Stomach (tissue), 9 donors: ENCODE data around the gene UGT1A1. TPM values are rescaled to one million over a fixed set of nuclear protein-coding genes. Genes with fewer than 3 reads are reported as not detected.

Experiments used
- DNase-seq, 2 donors: peaks; one replicate each; pipeline versions ENCODE4 v3.0.0 to v3.0.0-alpha.2; 2013 to 2019
- H3K27ac ChIP-seq, 5 donors: fragments of 200-600 bp in 4 of 5; sonication (generic) in 4 of 5; one replicate each; pipeline ENCODE4 v1.5.1; 2013 to 2019; ENCODE audit warnings: mild to moderate bottlenecking in 1 of 5, moderate library complexity in 1 of 5
- H3K27me3 ChIP-seq, 3 donors: fragments of 200-600 bp; sonication (generic); one replicate each; pipeline ENCODE4 v1.5.1; 2017 to 2019; ENCODE audit warnings: mixed run types in 1 of 3
- H3K36me3 ChIP-seq, 4 donors: fragments of 200-600 bp; sonication (generic); 1 replicate in 3 of 4; 2 replicates in 1 of 4; pipeline ENCODE4 v1.5.1; 2016 to 2019
- H3K4me1 ChIP-seq, 4 donors: fragments of 200-600 bp; sonication (generic); one replicate each; pipeline ENCODE4 v1.5.1; 2016 to 2019
- H3K4me3 ChIP-seq, 4 donors: fragments of 200-600 bp; sonication (generic) in 3 of 4; one replicate each; pipeline ENCODE4 v1.5.1; 2016 to 2019; ENCODE audit warnings: mild to moderate bottlenecking in 1 of 4
- H3K9me3 ChIP-seq, 4 donors: fragments of 200-600 bp; sonication (generic); one replicate each; pipeline ENCODE4 v1.5.1; 2016 to 2019
- EP300 ChIP-seq: sonication (generic); formaldehyde crosslinking; IDR thresholded peaks from one replicate; pipeline ENCODE4 v1.6.1; 2017; ENCODE audit warnings: antibody characterized with exemption
- POLR2A ChIP-seq, 4 donors: fragments of 450-650 bp; IDR thresholded peaks; one replicate each; pipeline ENCODE4 v1.6.1; 2016; ENCODE audit warnings: antibody characterized with exemption in 4 of 4, control low read depth in 2 of 4, mild to moderate bottlenecking in 1 of 4, moderate library complexity in 1 of 4
- POLR2AphosphoS5 ChIP-seq, 3 donors: sonication (generic); formaldehyde crosslinking; IDR thresholded peaks; one replicate each; pipeline ENCODE4 v1.6.1; 2016; ENCODE audit warnings: antibody characterized with exemption in 3 of 3
- WGBS, 5 donors: extraction: QIAGEN DNeasy Blood & Tissue Kit in 3 of 5; methylation state at CpG; one replicate each; pipeline versions ENCODE4 v1.1.5 to v1.1.7; 2013 to 2018; 5-methylcytosine and 5-hydroxymethylcytosine counted together
- intact Hi-C: fragments of 100-400 bp; cut with DNase I; formaldehyde crosslinking; loops from one replicate; pipeline ENCODE4 v1.15.1; 2023; ENCODE audit warnings: low total_unique reads
- polyA plus RNA-seq, 3 donors: library from polyadenylated mRNA; stranded (reverse); fragments of 200-250 nt; gene quantifications; one replicate each; pipeline ENCODE4 v1.2.3, GENCODE V29; 2013
- total RNA-seq, 5 donors: library from RNA; depleted of rRNA; stranded (reverse); fragments of >200 nt; gene quantifications; one replicate each; pipeline versions ENCODE4 v1.1.0 to v1.2.3, GENCODE V29; 2014 to 2016
- TF ChIP-seq, protein P1 (sequence below), 7 experiments: fragments of 450-650 bp in 4 of 7; fragments of 200-600 bp in 3 of 7; sonication (generic) in 3 of 7; IDR thresholded peaks; one replicate each; pipeline ENCODE4 v1.5.1; 2016 to 2019; ENCODE audit warnings: antibody characterized with exemption in 7 of 7, control low read depth in 2 of 7, mild to moderate bottlenecking in 1 of 7
- donor health status: healthy with polysubstance abuse.
- donor health status: Bipolar disorder and iron deficiency.
- donor health status: healthy.

UGT1A1 gene
- total and polyA plus RNA-seq, 8 donors: 0.43 to 73.0 (median 0.89) TPM; not detected in 3

DNA sequence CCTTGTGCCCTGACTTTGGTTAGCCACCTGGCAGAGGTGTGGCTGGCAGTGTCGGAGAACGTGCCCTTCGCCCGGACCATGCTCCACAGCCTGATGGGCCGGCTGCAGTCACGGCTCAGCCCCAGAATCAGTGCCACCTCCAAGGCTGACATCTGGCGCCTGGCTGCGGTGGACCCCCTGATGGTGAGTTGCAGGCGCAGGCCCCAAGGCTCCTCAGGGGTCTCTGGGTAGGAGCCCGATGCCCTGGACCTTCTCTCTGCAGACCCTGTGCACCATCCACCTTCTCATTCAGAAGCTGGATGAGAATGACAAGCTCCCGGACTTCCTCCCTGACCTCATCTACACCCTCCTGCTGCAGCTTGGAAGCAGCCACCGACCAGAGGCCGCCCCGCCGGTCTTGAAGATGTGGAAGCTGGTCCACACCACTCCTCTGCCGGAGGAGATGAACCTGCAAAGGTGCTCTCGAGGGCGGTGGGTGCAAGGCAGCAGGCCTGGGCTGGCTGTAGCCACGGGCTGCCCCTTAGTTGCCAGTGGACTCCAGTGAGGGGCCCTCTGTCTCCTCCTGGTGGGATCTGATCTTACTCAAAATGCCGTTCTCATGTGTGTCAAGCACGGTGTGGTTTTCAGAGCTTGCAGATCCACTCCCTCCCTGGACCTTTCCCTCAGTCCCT, 62.2 kb downstream of the UGT1A1 start:
- H3K4me1 ChIP-seq: no peaks in the 10 kb centered on the region
- intact Hi-C loops: no loop called here
- TF ChIP-seq POLR2AphosphoS5 (IDR thresholded peaks at IDR 0.05) (no peak), EP300 (no peak), POLR2A (IDR thresholded peaks at IDR 0.05) (no peak)
- TF ChIP-seq, protein P1, sequence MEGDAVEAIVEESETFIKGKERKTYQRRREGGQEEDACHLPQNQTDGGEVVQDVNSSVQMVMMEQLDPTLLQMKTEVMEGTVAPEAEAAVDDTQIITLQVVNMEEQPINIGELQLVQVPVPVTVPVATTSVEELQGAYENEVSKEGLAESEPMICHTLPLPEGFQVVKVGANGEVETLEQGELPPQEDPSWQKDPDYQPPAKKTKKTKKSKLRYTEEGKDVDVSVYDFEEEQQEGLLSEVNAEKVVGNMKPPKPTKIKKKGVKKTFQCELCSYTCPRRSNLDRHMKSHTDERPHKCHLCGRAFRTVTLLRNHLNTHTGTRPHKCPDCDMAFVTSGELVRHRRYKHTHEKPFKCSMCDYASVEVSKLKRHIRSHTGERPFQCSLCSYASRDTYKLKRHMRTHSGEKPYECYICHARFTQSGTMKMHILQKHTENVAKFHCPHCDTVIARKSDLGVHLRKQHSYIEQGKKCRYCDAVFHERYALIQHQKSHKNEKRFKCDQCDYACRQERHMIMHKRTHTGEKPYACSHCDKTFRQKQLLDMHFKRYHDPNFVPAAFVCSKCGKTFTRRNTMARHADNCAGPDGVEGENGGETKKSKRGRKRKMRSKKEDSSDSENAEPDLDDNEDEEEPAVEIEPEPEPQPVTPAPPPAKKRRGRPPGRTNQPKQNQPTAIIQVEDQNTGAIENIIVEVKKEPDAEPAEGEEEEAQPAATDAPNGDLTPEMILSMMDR (IDR thresholded peaks at IDR 0.05): no peak
- peak in 1 of 2 donors; percentile 23 for DNase-seq
- no peak overlapping the region for H3K4me3 ChIP-seq
- no peaks in the 10 kb centered on the region for H3K36me3 ChIP-seq
- no peaks in the 10 kb centered on the region for H3K27me3 ChIP-seq
- H3K27ac ChIP-seq: no peak overlapping the region
- peaks cover 0 to 8% (median 0%) of the 10 kb centered on the region in 4 donors for H3K9me3 ChIP-seq
- WGBS, 5 donors: 75 to 91% (median 78%) methylated on average over 9 to 21 of the region's 21 CpGs

Other genes starting within 250 kb of the UGT1A1 start
- 100 to 1,000 TPM in 1 of 5 donors, 10 to 100 TPM in 4; 30.3 to 186 (median 34.5) TPM for gene USP40, start 193.5 kb upstream of the UGT1A1 start, total RNA-seq
- gene USP40, start 193.5 kb upstream of the UGT1A1 start, polyA plus RNA-seq: 10 to 100 TPM; 14.5 to 22.7 (median 17.6) TPM
- 1 to 10 TPM in 1 of 5 donors, not detected in 4; 7.2 TPM for gene UGT1A8, start 142.6 kb upstream of the UGT1A1 start, total RNA-seq
- gene UGT1A8, start 142.6 kb upstream of the UGT1A1 start, polyA plus RNA-seq: 1 to 10 TPM in 1 of 3 donors, not detected in 2; 2.3 TPM
- 10 to 100 TPM in 1 of 5 donors, 1 to 10 TPM in 2, under 1 TPM in 1, not detected in 1; 0.45 to 32.7 (median 5.2) TPM for gene UGT1A10, start 123.8 kb upstream of the UGT1A1 start, total RNA-seq
- gene UGT1A10, start 123.8 kb upstream of the UGT1A1 start, polyA plus RNA-seq: 1 to 10 TPM; 1.8 to 2.5 (median 2.2) TPM
- 1 to 10 TPM in 2 of 5 donors, under 1 TPM in 1, not detected in 2; 0.73 to 7.0 (median 3.9) TPM for gene UGT1A9, start 88.4 kb upstream of the UGT1A1 start, total RNA-seq
- gene UGT1A9, start 88.4 kb upstream of the UGT1A1 start, polyA plus RNA-seq: not detected
- 10 to 100 TPM in 1 of 5 donors, 1 to 10 TPM in 2, under 1 TPM in 1, not detected in 1; 0.45 to 37.1 (median 3.6) TPM for gene UGT1A7, start 78.4 kb upstream of the UGT1A1 start, total RNA-seq
- gene UGT1A7, start 78.4 kb upstream of the UGT1A1 start, polyA plus RNA-seq: 10 to 100 TPM in 1 of 3 donors, 1 to 10 TPM in 1, not detected in 1; 3.4 to 34.0 TPM
- 100 to 1,000 TPM in 1 of 5 donors, 10 to 100 TPM in 4; 22.9 to 184 (median 30.6) TPM for gene UGT1A6, start 67.4 kb upstream of the UGT1A1 start, total RNA-seq
- 10 to 100 TPM in 1 of 3 donors, 1 to 10 TPM in 2; 3.5 to 12.8 (median 6.5) TPM for gene UGT1A6, start 67.4 kb upstream of the UGT1A1 start, polyA plus RNA-seq
- gene UGT1A5, start 47.4 kb upstream of the UGT1A1 start, total RNA-seq: 10 to 100 TPM in 1 of 5 donors, 1 to 10 TPM in 1, under 1 TPM in 1, not detected in 2; 0.37 to 13.0 (median 1.7) TPM
- gene UGT1A5, start 47.4 kb upstream of the UGT1A1 start, polyA plus RNA-seq: not detected
- gene UGT1A4, start 41.5 kb upstream of the UGT1A1 start, total RNA-seq: 1 to 10 TPM in 3 of 5 donors, under 1 TPM in 1, not detected in 1; 0.73 to 7.2 (median 3.9) TPM
- under 1 TPM in 1 of 3 donors, not detected in 2; 0.38 TPM for gene UGT1A4, start 41.5 kb upstream of the UGT1A1 start, polyA plus RNA-seq
- gene UGT1A3, start 31.2 kb upstream of the UGT1A1 start, total RNA-seq: 10 to 100 TPM in 1 of 5 donors, 1 to 10 TPM in 3, not detected in 1; 1.3 to 10.7 (median 7.8) TPM
- not detected for gene UGT1A3, start 31.2 kb upstream of the UGT1A1 start, polyA plus RNA-seq
- 1 to 10 TPM in 1 of 5 donors, not detected in 4; 4.0 TPM for gene MROH2A, start 18.1 kb downstream of the UGT1A1 start, total RNA-seq
- 1 to 10 TPM in 2 of 3 donors, not detected in 1; 1.1 to 1.4 TPM for gene MROH2A, start 18.1 kb downstream of the UGT1A1 start, polyA plus RNA-seq
- gene HJURP, start 94.3 kb downstream of the UGT1A1 start, total RNA-seq: 10 to 100 TPM in 1 of 5 donors, 1 to 10 TPM in 4; 2.0 to 28.3 (median 3.3) TPM
- 1 to 10 TPM; 1.2 to 6.6 (median 2.7) TPM for gene HJURP, start 94.3 kb downstream of the UGT1A1 start, polyA plus RNA-seq
- not detected for gene TRPM8, start 157.1 kb downstream of the UGT1A1 start, total RNA-seq
- not detected for gene TRPM8, start 157.1 kb downstream of the UGT1A1 start, polyA plus RNA-seq